Activated effector memory CD4-positive, alpha-beta T cell treated with Interleukin-2 at 50 U/mL for 16 hours (primary cell): ENCODE data around the gene SPATA31D1.

Experiments
- DNase-seq: peaks from one replicate; pipeline ENCODE4 v3.0.0-alpha.2; 2020

SPATA31D1 gene

GRCh38 chr9:82024908-82025307 lies 36.3 kb downstream of the SPATA31D1 start:
- DNase-seq = no peak

GRCh38 chr9:82031538-82032280 lies 43.1 kb downstream of the SPATA31D1 start:
- no peak for DNase-seq

GRCh38 chr9:82034956-82035731 lies 46.6 kb downstream of the SPATA31D1 start:
- DNase-seq = no peak

- DNase-seq = no peak
Measured at GRCh38 chr9:82036086-82036485, 47.5 kb downstream of the SPATA31D1 start.

- no peak for DNase-seq
Measured at GRCh38 chr9:82037126-82037525, 48.6 kb downstream of the SPATA31D1 start.

GRCh38 chr9:82038897-82039296 lies 50.3 kb downstream of the SPATA31D1 start:
- no peak for DNase-seq
